Panc1 (cell line): Measurements from ENCODE around the gene FCHSD2. TPM values are rescaled to one million over a fixed set of nuclear protein-coding genes. Genes with fewer than 3 reads are reported as not detected.
"Not testable (repeated sequence)": the region's sequence is repeated elsewhere in the genome, so short reads cannot be mapped to it uniquely, and the experiment has no call there.

Source experiments
- ATAC-seq: fragments of 200-7000 bp; cut with Tn5 transposase; 2 replicates; pipeline ENCODE4 v1.9.1; 2020; ENCODE audit warnings: mild to moderate bottlenecking, moderate library complexity
- BruUV-seq: library from RNA; stranded (reverse); fragments of 400-500 nt; replicated peaks from 2 replicates; lab custom pipeline; 2021; lab: Mats Ljungman, UMichigan
- CTCF ChIA-PET: fragments of 300-600 bp; sonication (Branson Sonifier 250); formaldehyde crosslinking; loops from one replicate; lab custom pipeline; 2022; ENCODE audit warnings: antibody characterized with exemption; lab: Charles Lee
- POLR2A ChIA-PET: fragments of 300-600 bp; sonication (Branson Sonifier 250); formaldehyde crosslinking; loops from one replicate; lab custom pipeline; 2022; ENCODE audit warnings: antibody characterized with exemption; lab: Charles Lee
- DNase-seq: peaks from one replicate; pipeline ENCODE4 v3.0.0-alpha.2; 2010; ENCODE audit warnings: low read depth, low spot score
- H3K27ac ChIP-seq: 2 replicates; pipeline ENCODE4 v1.5.1; 2011; ENCODE audit warnings: mild to moderate bottlenecking, low read length, inconsistent platforms
- H3K27me3 ChIP-seq: fragments of 200-500 bp; sonication (Bioruptor generic); 2 replicates; pipeline ENCODE4 v1.6.0; 2014; ENCODE audit warnings: low read length, inconsistent platforms; ENCODE audit not compliant: control insufficient read depth, insufficient read depth
- H3K36me3 ChIP-seq: fragments of 200-500 bp; sonication (Bioruptor generic); 2 replicates; pipeline ENCODE4 v1.5.1; 2014; ENCODE audit warnings: inconsistent platforms, mild to moderate bottlenecking, low read length, moderate library complexity; ENCODE audit not compliant: control insufficient read depth, insufficient read depth
- H3K4me1 ChIP-seq: 2 replicates; pipeline ENCODE4 v1.5.1; 2011; ENCODE audit warnings: inconsistent platforms, mild to moderate bottlenecking, low read length, moderate library complexity; ENCODE audit not compliant: control insufficient read depth, insufficient read depth
- H3K4me3 ChIP-seq, 2 experiments: 2 replicates each; pipeline ENCODE4 v1.5.1; 2011 to 2012; ENCODE audit warnings: low read depth in 2 of 2, low read length in 2 of 2, mild to moderate bottlenecking in 2 of 2, inconsistent platforms in 1 of 2, moderate library complexity in 1 of 2
- H3K9me3 ChIP-seq: fragments of 200-500 bp; sonication (Bioruptor generic); 2 replicates; pipeline ENCODE4 v1.5.1; 2014; ENCODE audit warnings: low read depth, mild to moderate bottlenecking, inconsistent platforms, low read length, moderate library complexity; ENCODE audit not compliant: control insufficient read depth, insufficient read depth
- CTCF ChIP-seq: fragments of 450-650 bp; IDR thresholded peaks from 2 replicates; pipeline ENCODE4 v1.5.1; 2017; ENCODE audit warnings: mild to moderate bottlenecking
- POLR2AphosphoS5 ChIP-seq: IDR thresholded peaks from 2 replicates; pipeline ENCODE4 v1.6.1; 2012; ENCODE audit warnings: mild to moderate bottlenecking, low read depth, low read length, moderate library complexity
- SIN3A ChIP-seq: IDR thresholded peaks from 2 replicates; pipeline ENCODE4 v1.6.1; 2012; ENCODE audit warnings: low read depth, mild to moderate bottlenecking, low read length, moderate library complexity, borderline replicate concordance; ENCODE audit not compliant: insufficient read depth
- TCF7L2 ChIP-seq: IDR thresholded peaks from 2 replicates; pipeline ENCODE4 v1.6.1; 2011; ENCODE audit warnings: mild to moderate bottlenecking, low read depth, low read length, inconsistent platforms
- in situ Hi-C: cut with HindIII; loops from 2 replicates; pipeline ENCODE4 v1.10.0; 2016; ENCODE audit warnings: low sequenced_read_pairs, low pct_unique_long_range_greater_than_20kb
- intact Hi-C: fragments of 100-400 bp; cut with micrococcal nuclease; formaldehyde crosslinking; loops from one replicate; pipeline ENCODE4 v1.10.0; 2022; ENCODE audit not compliant: unreplicated experiment
- total RNA-seq: library from RNA; stranded (reverse); gene quantifications from one replicate; pipeline ENCODE4 v1.2.1, GENCODE V29; 2021; ENCODE audit not compliant: unreplicated experiment
- TF ChIP-seq, protein P1 (sequence below), 2 experiments: IDR thresholded peaks; 2 replicates each; pipeline ENCODE4 v1.6.1; 2011 to 2012; ENCODE audit warnings: low read depth in 2 of 2, control low read depth in 1 of 2, low read length in 1 of 2, mild to moderate bottlenecking in 1 of 2, moderate library complexity in 1 of 2; ENCODE audit not compliant: insufficient read depth in 1 of 2

Gene FCHSD2
- total RNA-seq, 1 experiment from 2014 or later: 31.8 TPM

GRCh38 chr11:72981080-72981479 is 161.0 kb downstream of the FCHSD2 start:
- Histone ChIP-seq H3K27me3 (no peaks in the 10 kb centered on the region), H3K36me3 (no peaks in the 10 kb centered on the region), H3K9me3 (no peaks in the 10 kb centered on the region), H3K4me3 (no peak overlapping the region), H3K27ac (no peak overlapping the region), H3K4me1 (no peaks in the 10 kb centered on the region)
- CTCF ChIA-PET: no interaction called here
- intact Hi-C loops: no loop called here
- TF ChIP-seq POLR2AphosphoS5 (no peak), TCF7L2 (no peak), SIN3A (no peak), CTCF (no peak)
- TF ChIP-seq, protein P1, sequence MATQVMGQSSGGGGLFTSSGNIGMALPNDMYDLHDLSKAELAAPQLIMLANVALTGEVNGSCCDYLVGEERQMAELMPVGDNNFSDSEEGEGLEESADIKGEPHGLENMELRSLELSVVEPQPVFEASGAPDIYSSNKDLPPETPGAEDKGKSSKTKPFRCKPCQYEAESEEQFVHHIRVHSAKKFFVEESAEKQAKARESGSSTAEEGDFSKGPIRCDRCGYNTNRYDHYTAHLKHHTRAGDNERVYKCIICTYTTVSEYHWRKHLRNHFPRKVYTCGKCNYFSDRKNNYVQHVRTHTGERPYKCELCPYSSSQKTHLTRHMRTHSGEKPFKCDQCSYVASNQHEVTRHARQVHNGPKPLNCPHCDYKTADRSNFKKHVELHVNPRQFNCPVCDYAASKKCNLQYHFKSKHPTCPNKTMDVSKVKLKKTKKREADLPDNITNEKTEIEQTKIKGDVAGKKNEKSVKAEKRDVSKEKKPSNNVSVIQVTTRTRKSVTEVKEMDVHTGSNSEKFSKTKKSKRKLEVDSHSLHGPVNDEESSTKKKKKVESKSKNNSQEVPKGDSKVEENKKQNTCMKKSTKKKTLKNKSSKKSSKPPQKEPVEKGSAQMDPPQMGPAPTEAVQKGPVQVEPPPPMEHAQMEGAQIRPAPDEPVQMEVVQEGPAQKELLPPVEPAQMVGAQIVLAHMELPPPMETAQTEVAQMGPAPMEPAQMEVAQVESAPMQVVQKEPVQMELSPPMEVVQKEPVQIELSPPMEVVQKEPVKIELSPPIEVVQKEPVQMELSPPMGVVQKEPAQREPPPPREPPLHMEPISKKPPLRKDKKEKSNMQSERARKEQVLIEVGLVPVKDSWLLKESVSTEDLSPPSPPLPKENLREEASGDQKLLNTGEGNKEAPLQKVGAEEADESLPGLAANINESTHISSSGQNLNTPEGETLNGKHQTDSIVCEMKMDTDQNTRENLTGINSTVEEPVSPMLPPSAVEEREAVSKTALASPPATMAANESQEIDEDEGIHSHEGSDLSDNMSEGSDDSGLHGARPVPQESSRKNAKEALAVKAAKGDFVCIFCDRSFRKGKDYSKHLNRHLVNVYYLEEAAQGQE (IDR thresholded peaks at IDR 0.05; ENCODE audit: insufficient read depth in 1 of 2, low read depth in 2 of 2, low read length in 1 of 2): no peak
- in situ Hi-C loops: no loop called here
- DNase-seq: no peak
- POLR2A ChIA-PET: no interaction called here
- no peak for ATAC-seq
- no TSS peak for BruUV-seq

GRCh38 chr11:72977782-72978181 is 164.3 kb downstream of the FCHSD2 start:
- intact Hi-C loops, H3K27ac ChIP-seq, CTCF ChIA-PET, H3K27me3 ChIP-seq, H3K9me3 ChIP-seq, BruUV-seq, in situ Hi-C loops, POLR2A ChIA-PET, H3K4me1 ChIP-seq, H3K4me3 ChIP-seq, H3K36me3 ChIP-seq, DNase-seq, ATAC-seq: not testable (repeated sequence)

- CTCF ChIA-PET, in situ Hi-C loops, H3K9me3 ChIP-seq, BruUV-seq, intact Hi-C loops, H3K27ac ChIP-seq, H3K4me3 ChIP-seq, ATAC-seq, H3K27me3 ChIP-seq, POLR2A ChIA-PET, H3K4me1 ChIP-seq, DNase-seq, H3K36me3 ChIP-seq: not testable (repeated sequence)
Observed at GRCh38 chr11:72976522-72976892, 165.6 kb downstream of the FCHSD2 start.
